ENCODE measurements around the gene FAXDC2. TPM values are rescaled to one million over a fixed set of nuclear protein-coding genes. Genes with fewer than 3 reads are reported as not detected.

The FAXDC2 gene
- total and polyA plus RNA-seq, 10 of the 15 experiments (the other 5 are each of a cell fraction or from before 2014, with no cell fraction given) = 0.13 to 1.8 (median 0.35) TPM

- Histone ChIP-seq H3K27me3 (replicated peaks in 1 of 2; ENCODE audit: control insufficient read depth in 2 of 2, insufficient read depth in 2 of 2, low read length in 1 of 2) (no peaks in the 10 kb centered on the region), H3K4me2 (ENCODE audit: control insufficient read depth, insufficient read depth) (no peak overlapping the region), H3K9me3 (replicated peaks; ENCODE audit: control insufficient read depth, insufficient read depth, low read length) (no peaks in the 10 kb centered on the region), H3K9ac (ENCODE audit: control insufficient read depth, insufficient read depth, low read length) (no peak overlapping the region), H3K79me2 (ENCODE audit: control insufficient read depth, insufficient read depth, low read length) (no peaks in the 10 kb centered on the region), H2AFZ (ENCODE audit: control insufficient read depth, low read depth, low read length) (no peak overlapping the region), H4K20me1 (ENCODE audit: control insufficient read depth, insufficient read depth) (no peaks in the 10 kb centered on the region), H3K4me3 (no peak overlapping the region), H3K36me3 (ENCODE audit: control insufficient read depth in 2 of 2, insufficient read depth in 2 of 2, low read length in 1 of 2) (no peaks in the 10 kb centered on the region; a peak in 2 of 4 replicates), H3K27ac (ENCODE audit: control insufficient read depth, insufficient read depth) (no peak overlapping the region), H3K4me1 (ENCODE audit: control insufficient read depth, insufficient read depth, low read length) (no peaks in the 10 kb centered on the region)
- no TSS peak for BruUV-seq (replicated peaks)
- POLR2A ChIA-PET = no interaction called here
- DNase-seq (ENCODE audit: low read depth, low spot score) (no peak), ATAC-seq (no peak), FAIRE-seq (no peak)
- intact Hi-C loops (cut with micrococcal nuclease; ENCODE audit: unreplicated experiment) = no loop called here
- WGBS (ENCODE audit: insufficient coverage, insufficient replicate concordance, low lambda C conversion rate, missing lambda C conversion rate) = 43% methylated on average over 1 of the region's 1 CpG
- CTCF ChIA-PET = interaction anchor here (1.3 kb wide), 2 partner anchors 184 to 185 kb away, joined by 3 read pairs; no protein-coding TSS in a partner anchor
- SMC1A ChIA-PET (ENCODE audit: uncharacterized antibody, unreplicated experiment) = interaction anchor here (0.6 kb wide), 1 partner anchor 608 kb away, joined by 3 read pairs; no protein-coding TSS in a partner anchor
- in situ Hi-C loops (cut with MboI) = no loop called here
- TF ChIP-seq, protein P1, sequence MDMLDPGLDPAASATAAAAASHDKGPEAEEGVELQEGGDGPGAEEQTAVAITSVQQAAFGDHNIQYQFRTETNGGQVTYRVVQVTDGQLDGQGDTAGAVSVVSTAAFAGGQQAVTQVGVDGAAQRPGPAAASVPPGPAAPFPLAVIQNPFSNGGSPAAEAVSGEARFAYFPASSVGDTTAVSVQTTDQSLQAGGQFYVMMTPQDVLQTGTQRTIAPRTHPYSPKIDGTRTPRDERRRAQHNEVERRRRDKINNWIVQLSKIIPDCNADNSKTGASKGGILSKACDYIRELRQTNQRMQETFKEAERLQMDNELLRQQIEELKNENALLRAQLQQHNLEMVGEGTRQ (IDR thresholded peaks at IDR 0.05; ENCODE audit: borderline replicate concordance, low read depth, low read length) = no peak
- TF ChIP-seq, protein P2, sequence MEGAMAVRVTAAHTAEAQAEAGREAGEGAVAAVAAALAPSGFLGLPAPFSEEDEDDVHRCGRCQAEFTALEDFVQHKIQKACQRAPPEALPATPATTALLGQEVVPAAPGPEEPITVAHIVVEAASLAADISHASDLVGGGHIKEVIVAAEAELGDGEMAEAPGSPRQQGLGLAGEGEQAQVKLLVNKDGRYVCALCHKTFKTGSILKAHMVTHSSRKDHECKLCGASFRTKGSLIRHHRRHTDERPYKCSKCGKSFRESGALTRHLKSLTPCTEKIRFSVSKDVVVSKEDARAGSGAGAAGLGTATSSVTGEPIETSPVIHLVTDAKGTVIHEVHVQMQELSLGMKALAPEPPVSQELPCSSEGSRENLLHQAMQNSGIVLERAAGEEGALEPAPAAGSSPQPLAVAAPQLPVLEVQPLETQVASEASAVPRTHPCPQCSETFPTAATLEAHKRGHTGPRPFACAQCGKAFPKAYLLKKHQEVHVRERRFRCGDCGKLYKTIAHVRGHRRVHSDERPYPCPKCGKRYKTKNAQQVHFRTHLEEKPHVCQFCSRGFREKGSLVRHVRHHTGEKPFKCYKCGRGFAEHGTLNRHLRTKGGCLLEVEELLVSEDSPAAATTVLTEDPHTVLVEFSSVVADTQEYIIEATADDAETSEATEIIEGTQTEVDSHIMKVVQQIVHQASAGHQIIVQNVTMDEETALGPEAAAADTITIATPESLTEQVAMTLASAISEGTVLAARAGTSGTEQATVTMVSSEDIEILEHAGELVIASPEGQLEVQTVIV (IDR thresholded peaks at IDR 0.05; ENCODE audit: borderline replicate concordance, partially characterized antibody) = no peak
- no peak for TF ChIP-seq NR2F1 (conservative IDR thresholded peaks at IDR 0.05)
- RAD21 ChIA-PET (ENCODE audit: unreplicated experiment) = no interaction called here
Measured at GRCh38 chr5:154834053-154834452, 16.4 kb downstream of the FAXDC2 start.
